CD4-positive, alpha-beta T cell treated with Interleukin-2 at 100 ng/mL for 4 hours (primary cell): ENCODE results near the gene ZSCAN29.
A peak's percentile ranks its signal among the peaks of the same experiment; 100 is the strongest.
"Not testable (repeated sequence)": the region's sequence is repeated elsewhere in the genome, so short reads cannot be mapped to it uniquely, and the experiment has no call there.

ENCODE experiments used
- DNase-seq: peaks from one replicate; pipeline ENCODE4 v3.0.0-alpha.2; 2020; ENCODE audit warnings: low spot score

Gene ZSCAN29

DNA sequence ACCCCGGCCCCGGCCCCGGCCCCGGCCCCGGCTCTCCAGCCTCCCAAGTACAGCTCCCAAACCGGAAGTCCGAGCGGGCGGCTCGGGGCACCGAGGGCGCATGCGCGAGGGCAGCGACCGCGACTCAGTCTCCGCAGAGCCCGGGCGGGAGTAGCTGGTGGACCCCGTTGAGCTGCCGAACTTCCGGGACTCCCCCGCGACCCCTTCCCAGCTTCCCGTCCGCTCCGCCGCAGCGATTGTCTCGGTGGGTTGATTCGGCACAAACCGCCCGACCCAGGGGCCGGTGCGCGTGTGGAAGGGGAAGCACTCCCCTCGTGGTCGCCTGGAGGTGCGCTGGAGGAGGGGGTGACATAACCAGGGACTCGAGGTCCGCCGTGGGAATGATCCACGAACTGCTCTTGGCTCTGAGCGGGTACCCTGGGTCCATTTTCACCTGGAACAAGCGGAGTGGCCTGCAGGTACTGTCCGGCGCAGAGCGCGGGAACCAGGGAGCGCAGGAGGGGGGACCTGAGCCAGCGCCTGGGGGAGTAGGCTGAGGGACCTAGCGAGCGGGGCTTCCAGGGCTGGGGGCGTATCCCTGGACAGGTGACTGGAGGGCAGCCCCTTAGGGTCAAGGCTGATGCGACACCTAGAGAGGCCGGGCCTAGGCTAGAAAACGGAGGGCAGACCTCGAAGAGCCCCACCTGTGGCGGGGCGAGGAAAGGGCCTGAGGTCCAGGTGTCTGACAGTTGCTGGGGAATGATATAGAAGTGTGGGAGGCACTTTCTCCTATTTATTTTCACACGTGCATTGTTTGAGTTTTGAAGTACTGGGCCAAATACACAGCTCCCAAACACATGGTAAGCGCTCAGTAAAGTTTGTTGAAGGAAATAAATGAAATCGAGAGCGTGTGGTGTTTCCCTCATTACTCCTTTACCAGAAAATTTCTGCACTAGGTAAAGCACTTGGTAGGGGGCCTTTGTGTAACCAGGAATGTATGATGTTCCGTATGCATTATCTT lies at the start of gene ZSCAN29, which contains the start of gene TUBGCP4:
ZSCAN29 (minus strand) TSS at position 69 of the 1,000 bp plus-strand sequence. CDS start 1,130 bp downstream, outside the sequence.
TUBGCP4 (plus strand) TSS at position 127 of the 1,000 bp plus-strand sequence; CDS start at position 381, 254 bp downstream.
- peak; percentile 75 for DNase-seq

DNA sequence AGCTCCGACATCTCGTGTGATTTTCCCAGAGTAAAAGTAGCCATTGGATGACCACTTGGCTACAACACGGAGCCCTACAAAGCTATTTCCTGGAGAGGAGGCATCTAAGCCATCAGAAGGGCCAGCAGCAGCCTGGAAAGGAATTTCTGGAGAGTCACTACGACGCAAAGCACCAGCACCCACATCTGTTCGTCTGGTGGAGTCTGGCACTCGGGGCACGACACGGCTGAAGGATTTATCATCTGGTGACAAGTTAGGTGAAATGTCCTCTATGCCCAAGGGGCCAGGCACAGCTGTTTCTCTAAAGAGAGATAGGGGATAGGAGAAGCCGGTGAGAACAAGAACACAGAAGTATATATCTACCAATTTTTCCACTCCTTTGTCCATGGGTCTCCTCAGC lies 49.6 kb upstream of the ZSCAN29 start:
- DNase-seq = no peak

DNA sequence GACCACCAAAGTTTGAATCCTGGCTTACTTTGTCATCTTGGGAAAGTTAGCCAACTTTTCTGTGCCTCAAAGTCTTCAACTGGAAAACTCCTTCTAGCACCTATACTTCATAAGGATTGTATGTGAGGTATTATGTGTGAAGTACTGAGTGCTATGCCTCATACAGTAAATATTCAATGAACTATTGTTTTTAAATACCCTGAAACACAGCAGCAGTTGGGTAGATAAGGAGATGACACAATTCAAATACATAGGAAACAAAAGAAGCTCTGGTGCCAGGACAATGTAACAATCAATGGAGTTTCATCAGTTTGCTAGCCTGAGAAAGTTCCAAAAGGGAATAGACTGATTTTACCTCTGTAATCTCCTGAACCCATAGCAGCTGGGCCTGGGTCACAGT lies 43.4 kb upstream of the ZSCAN29 start:
- DNase-seq = no peak

DNA sequence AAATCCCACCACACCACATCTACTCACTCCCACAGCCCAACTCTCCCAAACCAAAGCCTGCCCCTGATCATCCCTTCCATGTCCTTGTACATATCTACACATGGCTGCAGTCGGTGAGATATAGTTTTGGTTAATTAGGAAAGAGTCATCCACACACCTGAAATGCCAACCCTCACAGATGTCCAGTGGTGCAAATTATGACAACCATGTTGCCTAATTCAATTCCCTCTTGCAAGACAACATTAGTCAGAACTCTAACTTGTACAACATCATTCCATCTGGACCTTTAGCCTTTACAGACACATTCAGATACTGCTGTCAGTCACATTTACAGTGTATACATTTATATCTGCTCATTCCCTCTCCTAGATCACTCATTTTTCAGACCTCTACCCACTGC lies 41.3 kb upstream of the ZSCAN29 start:
- DNase-seq = no peak

DNA sequence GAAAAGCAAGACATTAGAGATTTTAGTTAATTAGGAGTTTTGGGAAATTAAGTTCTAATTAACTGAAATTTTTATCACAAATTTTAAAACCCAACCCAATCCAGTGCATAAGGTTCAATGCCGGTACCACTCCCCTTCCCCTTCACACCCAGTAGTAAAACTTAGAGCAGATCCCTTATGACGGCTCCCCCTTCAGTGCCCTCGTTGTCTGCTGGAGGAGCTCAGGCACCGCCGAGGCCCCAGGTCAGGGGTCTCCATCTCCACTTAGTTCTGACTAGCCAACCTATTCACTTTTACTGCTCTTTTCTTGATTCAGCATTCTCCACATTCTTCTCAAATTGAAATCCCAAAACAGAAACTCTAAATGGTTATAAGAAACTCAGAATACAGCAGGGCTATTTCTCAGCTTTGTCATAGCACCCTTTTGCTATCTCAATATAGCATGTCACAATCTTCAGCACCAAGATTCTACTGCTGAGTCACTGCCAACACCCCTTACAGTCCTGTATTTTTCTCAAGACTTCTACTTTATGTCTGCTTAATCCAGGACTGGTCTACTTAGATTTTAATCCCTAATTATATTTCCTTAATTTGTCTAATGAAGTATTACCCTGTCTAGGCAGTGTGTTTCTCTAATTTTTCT lies 39.9 kb upstream of the ZSCAN29 start:
- no peak for DNase-seq

DNA sequence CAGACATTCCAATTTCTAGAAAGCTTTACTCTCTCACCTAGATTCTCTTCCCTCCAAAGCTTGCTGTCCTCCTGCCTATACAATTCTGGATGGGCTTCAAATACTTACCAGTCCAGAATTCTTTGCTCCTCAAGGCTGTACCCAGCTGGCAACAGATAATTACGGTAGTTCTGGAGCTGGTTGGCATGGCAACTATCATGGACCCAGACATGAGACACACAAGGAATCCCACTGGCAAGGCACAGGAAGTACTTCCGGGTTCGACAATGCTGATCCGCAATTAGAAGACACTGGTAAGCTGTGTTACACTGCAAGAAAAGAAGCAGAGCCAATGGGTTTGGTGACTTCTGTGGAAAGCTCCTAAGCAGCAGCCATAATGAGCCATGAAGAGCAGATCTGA lies 37.9 kb upstream of the ZSCAN29 start:
- DNase-seq = no peak

DNA sequence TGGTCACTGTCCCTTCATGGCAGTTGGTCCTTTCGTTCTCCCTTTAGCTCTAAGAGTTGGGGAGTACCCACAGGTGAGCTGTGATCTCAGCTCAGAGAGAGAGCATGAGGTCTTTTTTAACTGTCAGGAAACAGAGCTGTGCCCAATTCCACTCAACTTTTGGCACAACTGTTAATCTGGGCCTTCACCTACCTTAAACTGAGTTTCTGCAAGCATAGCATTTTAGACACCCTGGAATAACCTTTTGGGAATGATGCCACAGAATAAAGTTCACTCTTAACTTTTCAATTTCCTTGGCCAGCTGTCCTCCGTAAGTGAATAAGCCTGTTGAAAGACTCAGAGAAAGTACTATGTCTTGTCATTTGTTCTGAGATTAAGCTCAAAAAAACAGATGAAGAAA lies 36.0 kb upstream of the ZSCAN29 start:
- no peak for DNase-seq

DNA sequence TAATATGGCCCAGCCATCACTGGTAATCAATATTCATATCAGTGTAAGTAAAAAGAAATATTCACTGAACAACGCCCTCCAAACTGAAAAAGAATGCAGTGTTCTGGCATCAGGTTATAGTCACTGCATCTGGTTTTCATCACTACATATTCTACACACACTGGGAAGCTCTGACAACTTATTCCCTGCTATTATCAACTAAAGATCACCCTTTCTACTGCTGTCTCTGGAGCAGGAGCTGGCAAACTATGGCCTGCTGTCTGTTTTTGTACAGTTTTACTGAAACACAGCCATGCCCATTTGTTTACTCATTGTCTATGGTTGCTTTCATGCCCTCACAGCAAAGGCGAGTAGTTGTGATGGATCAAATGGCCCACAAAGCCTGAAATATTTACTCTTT lies 35.3 kb upstream of the ZSCAN29 start:
- DNase-seq = no peak

DNA sequence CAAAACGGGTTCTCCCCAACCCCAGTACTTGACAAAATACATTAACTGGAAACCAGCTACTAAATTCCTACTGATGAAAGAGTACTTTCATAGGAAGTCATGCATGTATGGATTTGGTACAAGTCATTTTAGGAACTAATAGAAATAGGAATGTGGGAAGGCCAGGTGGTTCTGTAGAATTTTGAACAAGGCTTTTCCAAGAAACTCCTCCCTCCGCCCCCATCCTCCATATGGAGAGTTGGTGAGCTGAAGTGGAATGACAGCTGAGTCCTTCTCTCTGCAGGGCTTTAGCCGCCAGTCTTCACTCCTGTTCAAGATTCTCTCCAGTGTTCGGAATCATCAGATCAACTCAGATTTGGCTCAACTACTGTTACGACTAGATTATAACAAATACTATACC lies 33.3 kb upstream of the ZSCAN29 start:
- DNase-seq = no peak

DNA sequence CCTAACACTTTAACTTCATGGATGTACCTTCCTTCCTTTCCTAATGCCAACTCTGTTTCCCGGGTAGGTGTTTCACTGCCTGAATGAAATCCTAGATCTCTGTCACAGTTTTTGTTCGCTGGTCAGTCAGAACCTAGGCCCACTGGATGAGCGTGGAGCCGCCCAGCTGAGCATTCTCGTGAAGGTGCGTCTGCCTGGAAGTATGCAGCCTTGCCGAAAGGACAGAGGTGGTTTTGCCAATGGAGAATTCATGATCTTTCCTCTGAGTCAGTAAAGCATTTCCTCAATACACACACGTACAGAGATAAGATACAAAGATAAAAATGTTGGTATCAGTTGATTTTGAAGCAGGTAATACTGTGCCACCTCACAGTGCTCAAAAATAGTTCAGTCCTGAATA lies 32.8 kb upstream of the ZSCAN29 start:
- DNase-seq = no peak

DNA sequence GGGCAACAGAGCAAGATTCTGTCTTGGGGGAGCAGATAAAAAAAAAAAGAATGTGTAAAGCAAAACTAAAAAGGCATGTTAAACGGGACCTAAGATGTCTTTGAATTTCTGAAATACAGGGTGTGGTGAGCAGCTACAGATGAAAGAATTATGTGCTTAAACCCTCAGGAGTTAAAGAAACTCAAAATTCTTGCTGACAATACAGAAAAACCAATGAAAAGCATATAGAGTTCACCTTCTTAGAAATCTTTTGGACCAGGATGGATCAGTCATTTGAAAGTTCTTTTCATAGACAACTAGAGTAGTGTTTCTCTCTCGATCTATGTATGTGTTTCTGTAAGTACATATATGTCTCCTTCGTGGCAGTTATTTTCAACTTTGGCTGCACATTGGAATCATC lies 31.4 kb upstream of the ZSCAN29 start:
- DNase-seq = no peak

DNA sequence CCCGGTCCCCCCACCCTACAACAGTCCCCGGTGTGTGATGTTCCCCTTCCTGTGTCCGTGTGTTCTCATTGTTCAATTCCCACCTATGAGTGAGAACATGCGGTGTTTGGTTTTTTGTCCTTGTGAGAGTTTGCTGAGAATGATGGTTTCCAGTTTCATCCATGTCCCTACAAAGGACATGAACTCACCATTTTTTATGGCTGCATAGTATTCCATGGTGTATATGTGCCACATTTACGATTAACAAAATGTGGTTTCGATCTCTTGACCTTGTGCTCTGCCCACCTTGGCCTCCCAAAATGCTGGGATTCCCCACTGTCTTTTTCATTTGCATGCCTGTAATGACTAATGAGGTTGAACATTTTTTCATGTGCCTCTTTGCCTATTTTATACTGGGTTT lies 22.7 kb upstream of the ZSCAN29 start:
- DNase-seq = not testable (repeated sequence)

DNA sequence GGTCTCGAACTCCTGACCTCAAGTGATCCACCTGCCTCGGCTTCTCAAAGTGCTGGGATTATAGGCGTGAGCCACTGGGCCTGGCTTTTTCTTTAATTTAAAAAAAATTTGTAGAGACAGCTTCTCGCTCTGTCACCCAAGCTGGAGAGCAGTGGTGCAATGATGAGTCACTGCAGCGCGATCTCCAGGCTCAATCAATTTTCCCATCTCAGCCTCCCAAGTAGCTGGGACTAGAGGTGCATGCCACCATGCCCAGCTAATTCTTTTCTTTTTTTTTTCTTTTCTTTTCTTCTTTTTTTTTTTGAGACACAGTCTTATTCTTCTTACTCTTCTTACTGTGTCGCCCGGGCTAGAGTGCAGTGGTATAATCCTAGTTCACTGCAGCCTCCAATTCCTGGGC lies 19.9 kb upstream of the ZSCAN29 start:
- DNase-seq = no peak

DNA sequence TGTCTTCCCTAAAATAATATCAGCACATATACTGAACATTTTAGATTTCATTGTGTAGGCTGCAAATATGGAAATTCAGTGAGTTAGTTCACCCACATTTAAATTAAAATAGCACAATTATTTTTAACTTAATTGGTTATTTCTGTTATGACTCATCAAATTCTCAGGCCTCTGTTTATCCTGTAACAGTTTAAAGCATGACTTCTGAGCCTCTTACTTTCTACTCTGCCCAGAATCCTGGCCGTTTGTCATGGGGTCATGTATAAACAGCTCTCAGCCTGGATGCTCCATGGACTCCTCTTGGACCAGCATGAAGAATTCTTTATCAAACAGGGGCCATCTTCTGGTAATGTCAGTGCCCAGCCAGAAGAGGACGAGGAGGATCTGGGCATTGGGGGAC lies 12.2 kb upstream of the ZSCAN29 start:
- no peak for DNase-seq

DNA sequence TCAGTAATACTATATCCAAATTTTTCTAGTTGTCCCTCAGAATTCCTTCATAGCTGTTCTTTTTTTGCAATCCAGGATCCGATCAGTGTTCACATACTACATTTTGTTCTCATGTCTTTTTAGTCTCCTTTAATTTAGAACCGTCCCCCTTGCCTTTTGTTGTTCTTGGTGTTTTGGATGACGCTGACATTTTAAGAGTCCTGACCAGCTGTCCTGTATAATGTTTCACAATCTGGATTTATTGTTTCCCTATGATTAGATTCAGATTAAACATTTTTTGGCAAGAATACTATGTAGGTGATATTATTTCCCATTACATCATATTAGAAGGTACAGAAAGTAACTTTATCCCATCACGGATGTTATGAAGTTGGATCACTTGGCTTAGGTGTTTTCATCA lies 11.5 kb upstream of the ZSCAN29 start:
- DNase-seq = no peak

DNA sequence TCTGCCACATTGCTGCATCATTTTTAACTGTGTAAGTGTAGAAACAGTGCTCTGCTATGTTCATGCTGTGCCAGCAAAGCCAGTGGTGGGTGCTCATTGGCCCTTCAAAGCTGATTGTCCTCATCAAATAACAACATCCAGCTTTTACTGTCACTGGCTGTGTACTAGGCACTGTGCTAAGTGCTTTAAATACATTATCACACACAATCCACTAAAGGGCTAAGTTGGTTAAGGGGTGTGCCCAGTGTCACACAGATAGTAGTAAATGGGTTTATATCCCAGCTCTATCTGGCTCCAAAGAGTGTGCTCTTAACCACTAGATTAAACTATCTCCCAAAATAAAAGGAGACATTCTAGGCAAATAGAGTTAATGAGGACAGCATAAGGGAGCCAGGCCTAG lies 7.8 kb upstream of the ZSCAN29 start:
- DNase-seq = no peak

DNA sequence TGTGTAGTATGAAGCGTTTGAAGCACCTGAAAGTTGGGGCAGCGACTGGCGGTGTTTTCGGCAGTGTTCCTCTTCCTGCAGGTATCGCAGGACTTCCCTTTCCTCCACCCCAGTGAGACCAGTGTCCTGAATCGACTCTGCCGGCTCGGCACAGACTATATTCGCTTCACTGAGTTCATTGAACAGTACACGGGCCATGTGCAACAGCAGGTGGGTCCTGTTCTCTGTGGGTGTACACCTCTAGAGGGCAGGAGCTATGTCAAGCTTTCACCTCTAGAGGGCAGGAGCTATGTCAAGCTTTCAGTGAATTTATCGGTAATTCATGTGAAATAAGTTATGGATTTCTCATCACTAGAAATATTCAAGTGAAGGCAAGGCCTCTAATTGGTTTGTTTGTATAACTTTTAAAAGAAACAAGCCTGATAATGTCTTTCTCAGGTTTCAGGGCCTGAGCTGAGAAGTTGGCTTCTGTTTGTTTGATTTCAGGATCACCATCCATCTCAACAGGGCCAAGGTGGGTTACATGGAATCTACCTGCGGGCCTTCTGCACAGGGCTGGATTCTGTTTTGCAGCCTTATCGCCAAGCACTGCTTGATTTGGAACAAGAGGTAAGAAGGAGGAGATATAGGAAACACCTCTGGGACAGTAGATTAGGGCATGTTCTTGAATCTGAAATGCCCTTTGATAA lies 5.3 kb upstream of the ZSCAN29 start:
- peak; percentile 55 for DNase-seq

DNA sequence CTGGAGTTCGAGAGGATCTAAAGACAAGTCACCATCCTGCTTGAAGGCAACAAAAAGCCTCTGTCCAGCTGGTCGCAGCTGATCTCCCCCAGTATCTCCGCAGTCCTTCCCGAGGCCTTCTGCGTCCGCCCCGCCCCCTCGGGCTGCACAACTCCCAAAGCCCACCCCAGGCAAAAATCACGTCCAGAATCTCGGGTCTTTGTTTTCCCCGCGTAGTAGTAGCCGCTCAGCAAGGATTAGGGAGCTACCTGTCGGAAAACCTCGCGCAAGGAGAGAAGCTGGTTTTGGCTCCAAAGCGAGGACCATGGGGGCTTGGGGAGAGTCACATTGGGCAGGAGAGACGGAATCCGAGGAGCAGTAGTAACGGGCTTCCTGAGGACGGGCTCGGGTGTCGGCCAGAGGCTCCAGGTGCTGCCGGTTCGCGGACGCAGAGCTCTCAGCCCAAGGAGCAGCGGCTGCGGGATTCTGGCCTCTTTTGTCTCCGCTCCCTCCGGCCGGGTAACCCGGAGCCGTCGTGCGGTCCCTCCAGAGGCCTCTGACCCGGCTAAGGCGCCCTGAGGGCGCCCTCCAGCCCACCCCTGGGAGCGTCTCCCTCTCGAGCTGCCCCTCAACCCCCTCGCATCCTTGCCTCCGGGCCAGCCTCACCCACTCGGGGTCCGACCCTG lies 401 bp downstream of the ZSCAN29 start:
- no peak for DNase-seq

DNA sequence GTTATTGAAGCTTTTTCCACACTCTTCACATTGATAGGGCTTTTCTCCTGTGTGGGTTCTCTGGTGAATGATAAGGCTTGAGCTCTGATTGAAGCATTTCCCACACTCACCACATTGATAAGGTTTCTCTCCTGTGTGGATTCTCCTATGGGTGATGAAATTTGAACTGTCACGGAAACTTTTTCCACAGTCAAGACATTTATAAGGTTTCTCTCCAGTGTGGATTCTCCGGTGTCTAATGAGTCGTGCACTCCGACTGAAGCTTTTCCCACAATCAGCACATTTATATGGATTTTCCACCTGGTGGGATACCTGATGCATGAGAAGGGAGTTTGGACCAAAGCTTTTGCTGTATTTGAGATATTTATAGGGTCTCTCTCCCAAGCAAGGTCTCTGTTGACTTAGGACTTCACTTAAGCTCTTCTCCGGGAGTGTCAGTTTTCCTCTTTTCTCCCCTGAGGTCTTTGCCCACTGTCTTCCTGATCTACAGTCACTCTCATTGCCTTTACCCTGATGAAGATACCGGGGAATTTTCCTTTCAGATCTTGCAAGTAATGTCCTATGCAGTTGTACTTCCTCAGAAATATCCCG lies 9.4 kb downstream of the ZSCAN29 start:
- no peak for DNase-seq

DNA sequence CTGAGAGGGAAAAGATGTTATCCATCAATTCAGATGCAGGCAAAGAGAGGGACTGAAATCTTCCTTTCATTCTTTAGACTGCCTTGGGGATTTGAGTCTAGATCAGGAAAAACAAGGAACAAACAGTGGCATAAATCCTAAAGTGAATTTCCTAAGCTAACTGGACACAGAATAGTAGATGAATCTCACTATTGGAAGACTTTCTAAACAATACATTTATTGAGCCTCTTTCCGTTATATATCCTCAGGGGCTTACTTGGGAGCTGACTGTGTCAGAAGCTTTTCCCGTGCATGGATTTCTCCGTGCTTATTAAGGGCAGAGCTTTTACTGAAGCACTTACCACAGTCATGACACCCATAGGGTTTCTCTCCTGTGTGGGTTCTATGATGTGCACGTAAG lies 10.0 kb downstream of the ZSCAN29 start:
- no peak for DNase-seq

DNA sequence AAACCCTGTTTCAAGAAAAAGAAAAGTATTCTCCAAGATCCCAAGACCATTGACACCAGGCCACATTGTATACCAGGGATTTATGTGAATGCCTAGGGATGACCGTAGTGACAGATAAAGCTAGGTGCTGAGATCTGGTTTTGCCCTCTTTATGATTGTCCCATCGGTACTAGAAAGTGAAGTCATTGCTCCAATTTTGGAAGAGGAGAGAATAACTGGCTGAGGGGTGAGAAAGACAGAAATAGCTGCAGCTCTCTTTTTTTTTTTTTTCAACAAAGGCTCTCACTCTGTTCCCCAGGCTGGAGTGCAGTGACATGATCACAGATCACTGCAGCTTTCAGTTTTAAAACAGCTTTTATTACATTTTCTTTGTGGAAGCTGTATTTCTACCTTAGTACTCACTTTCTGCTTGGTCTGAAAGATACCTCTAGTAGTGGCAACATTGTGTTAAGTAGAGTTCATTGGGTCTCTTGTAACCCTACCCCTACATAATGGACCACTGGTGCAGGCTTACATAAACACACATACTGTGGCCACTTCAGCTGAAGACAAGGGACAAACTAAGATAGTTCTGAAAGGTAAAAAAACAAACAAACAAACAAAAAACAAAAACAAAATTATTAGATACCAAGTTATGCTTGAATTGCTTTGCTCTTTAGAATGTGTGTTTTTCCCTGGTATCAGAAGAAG lies 18.0 kb downstream of the ZSCAN29 start:
- DNase-seq = no peak
